ENCODE measurements around the gene GHDC.
"Not testable (repeated sequence)": the region's sequence is repeated elsewhere in the genome, so short reads cannot be mapped to it uniquely, and the experiment has no call there.

Gene GHDC

DNA sequence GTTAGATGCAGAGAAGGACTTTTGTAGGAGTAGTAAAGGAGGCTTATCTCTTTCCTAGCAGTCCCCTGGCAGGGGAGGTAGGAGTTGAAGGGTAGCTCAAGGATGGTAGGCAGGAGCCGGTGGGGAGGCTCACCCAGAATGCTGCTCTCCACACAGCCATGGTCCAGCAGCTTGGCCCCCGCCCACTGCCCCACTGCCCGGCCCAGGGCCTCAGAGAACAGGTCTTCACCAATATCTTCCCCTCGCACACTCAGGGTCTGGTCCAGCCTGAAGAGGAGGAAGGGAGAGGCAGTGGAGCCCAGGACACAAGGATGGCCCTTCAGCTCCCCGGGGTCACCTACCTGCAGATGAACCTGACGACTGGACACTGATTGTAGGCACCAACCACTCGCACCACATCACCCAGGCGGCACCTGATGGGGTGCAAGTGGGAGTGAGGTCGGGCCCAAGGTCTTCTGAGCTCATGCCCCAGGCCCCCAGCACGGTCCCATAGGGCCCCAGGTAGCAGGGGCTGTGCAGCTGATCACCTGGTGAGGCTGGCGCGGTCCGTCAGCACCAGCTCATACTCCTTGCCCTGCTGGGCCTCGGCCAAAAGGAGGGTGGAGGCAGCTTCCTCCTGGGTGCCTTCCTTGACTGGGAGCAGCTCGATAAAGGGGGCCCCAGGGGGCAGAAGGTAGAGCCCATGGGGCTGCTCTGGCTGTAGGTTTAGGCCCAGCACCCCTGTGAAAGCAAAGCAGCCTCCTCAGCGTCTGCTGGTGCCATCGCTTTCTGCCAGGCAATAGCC lies 3.6 kb downstream of the GHDC start:
- TF ChIP-seq NFRKB (IDR thresholded peaks at IDR 0.05) (no peak), ZNF384 (IDR thresholded peaks at IDR 0.05) (no peak), SUZ12 (IDR thresholded peaks at IDR 0.05) (no peak), BHLHE40 (IDR thresholded peaks at IDR 0.05; ENCODE audit: borderline replicate concordance) (no peak)
- no peak for DNase-seq (ENCODE audit: extremely low spot score)
- POLR2A ChIA-PET: no interaction called here
- CTCF ChIA-PET: interaction anchor here (0.9 kb wide), 1 partner anchor 32 kb away, joined by 4 read pairs; no protein-coding TSS in a partner anchor

DNA sequence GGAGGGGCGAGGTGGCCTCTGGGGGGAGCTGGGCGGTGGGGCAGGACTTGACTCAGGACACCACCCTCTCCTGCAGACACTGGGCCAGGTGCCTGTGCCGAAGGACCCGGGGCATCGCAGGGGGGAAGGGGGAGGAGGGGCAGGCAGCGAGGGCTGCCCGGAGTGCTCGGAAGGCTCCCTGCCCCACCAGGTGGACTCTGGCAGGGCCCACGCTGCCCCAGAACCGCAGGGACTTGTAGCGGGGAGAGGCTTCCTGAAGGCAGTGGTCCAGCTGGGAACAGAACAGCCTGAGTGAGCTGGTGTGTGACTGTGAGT lies 4.7 kb downstream of the GHDC start:
- ChIA-PET POLR2A (no interaction called here), CTCF (no interaction called here)
- no peak for DNase-seq (ENCODE audit: extremely low spot score)
- no peak for TF ChIP-seq FOXK2 (IDR thresholded peaks at IDR 0.05)
- no peak for TF ChIP-seq NFRKB (IDR thresholded peaks at IDR 0.05)
- TF ChIP-seq, protein P1, sequence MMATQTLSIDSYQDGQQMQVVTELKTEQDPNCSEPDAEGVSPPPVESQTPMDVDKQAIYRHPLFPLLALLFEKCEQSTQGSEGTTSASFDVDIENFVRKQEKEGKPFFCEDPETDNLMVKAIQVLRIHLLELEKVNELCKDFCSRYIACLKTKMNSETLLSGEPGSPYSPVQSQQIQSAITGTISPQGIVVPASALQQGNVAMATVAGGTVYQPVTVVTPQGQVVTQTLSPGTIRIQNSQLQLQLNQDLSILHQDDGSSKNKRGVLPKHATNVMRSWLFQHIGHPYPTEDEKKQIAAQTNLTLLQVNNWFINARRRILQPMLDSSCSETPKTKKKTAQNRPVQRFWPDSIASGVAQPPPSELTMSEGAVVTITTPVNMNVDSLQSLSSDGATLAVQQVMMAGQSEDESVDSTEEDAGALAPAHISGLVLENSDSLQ (IDR thresholded peaks at IDR 0.05): no peak
- TF ChIP-seq FOXM1 (IDR thresholded peaks at IDR 0.05; ENCODE audit: borderline replicate concordance): no peak
- no peak for TF ChIP-seq SUZ12 (IDR thresholded peaks at IDR 0.05)
- TF ChIP-seq HDGF (IDR thresholded peaks at IDR 0.05; ENCODE audit: borderline replicate concordance): no peak
- no peak for TF ChIP-seq TARDBP (IDR thresholded peaks at IDR 0.05)
- no peak for TF ChIP-seq ARNT (IDR thresholded peaks at IDR 0.05)
- TF ChIP-seq ZNF384 (IDR thresholded peaks at IDR 0.05): no peak
- no peak for TF ChIP-seq SP1 (IDR thresholded peaks at IDR 0.05)
- TF ChIP-seq LEF1 (IDR thresholded peaks at IDR 0.05; ENCODE audit: borderline replicate concordance): no peak
- no peak for TF ChIP-seq CTBP1 (IDR thresholded peaks at IDR 0.05; ENCODE audit: borderline replicate concordance)
- TF ChIP-seq ELF4 (IDR thresholded peaks at IDR 0.05): no peak
- no peak for TF ChIP-seq FOXA1 (IDR thresholded peaks at IDR 0.05)
- no peak for TF ChIP-seq BHLHE40 (IDR thresholded peaks at IDR 0.05; ENCODE audit: borderline replicate concordance)
- no peak for TF ChIP-seq L3MBTL2 (conservative IDR thresholded peaks at IDR 0.05)

DNA sequence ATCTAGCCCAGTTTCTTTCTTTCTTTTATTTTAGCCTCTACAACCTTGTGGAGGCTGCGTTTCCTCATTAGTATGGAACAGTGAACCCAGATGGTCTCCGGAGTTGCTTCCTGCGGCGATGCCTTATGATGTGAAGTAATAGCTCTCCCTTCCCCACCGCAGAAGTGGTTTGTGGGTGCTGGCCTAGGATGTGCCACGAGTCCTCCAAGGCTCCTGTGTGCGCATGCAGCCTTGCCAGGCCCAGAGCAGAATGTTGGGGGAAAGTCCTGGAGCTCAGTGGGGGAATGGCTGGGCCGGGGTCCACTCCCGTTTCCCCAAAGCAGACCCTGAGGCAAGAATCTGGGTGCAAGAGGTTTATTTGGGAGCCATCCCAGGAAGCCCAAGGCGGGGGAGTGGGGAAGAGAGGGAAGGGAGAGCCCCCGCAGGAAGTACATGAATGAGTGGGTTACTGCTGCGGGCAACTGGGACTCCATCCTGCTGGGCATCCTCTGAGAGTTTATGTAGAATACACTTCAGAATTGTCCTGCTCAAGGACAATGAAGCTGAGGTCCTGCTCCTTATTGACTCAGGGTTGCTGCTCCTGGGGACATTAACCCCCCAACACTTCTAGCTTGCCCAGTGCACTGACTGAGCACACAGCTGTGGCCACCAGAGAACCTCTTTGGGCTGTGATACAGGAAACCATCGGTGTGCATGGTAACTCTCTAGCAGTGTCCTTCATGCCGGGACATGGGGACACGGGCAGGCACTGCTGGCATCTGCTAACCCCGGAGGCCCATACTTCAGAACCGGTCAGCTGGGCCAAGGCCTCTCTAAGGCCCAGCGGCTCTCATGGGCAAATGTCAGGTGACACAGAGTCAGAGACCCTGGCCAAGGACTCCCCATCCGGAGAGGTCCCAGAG lies 5.3 kb downstream of the GHDC start:
- TF ChIP-seq ARNT (IDR thresholded peaks at IDR 0.05) (no peak), TARDBP (IDR thresholded peaks at IDR 0.05) (no peak), ELF4 (IDR thresholded peaks at IDR 0.05) (no peak), NFRKB (IDR thresholded peaks at IDR 0.05) (no peak), FOXK2 (IDR thresholded peaks at IDR 0.05) (no peak), CTBP1 (IDR thresholded peaks at IDR 0.05; ENCODE audit: borderline replicate concordance) (no peak), HDGF (IDR thresholded peaks at IDR 0.05; ENCODE audit: borderline replicate concordance) (no peak), SP1 (IDR thresholded peaks at IDR 0.05) (no peak), ZNF384 (IDR thresholded peaks at IDR 0.05) (no peak), L3MBTL2 (conservative IDR thresholded peaks at IDR 0.05) (no peak), SUZ12 (IDR thresholded peaks at IDR 0.05) (no peak), FOXA1 (IDR thresholded peaks at IDR 0.05) (no peak), FOXM1 (IDR thresholded peaks at IDR 0.05; ENCODE audit: borderline replicate concordance) (no peak), BHLHE40 (IDR thresholded peaks at IDR 0.05; ENCODE audit: borderline replicate concordance) (no peak), LEF1 (IDR thresholded peaks at IDR 0.05; ENCODE audit: borderline replicate concordance) (no peak)
- TF ChIP-seq, protein P1 (IDR thresholded peaks at IDR 0.05): no peak
- POLR2A ChIA-PET: no interaction called here
- CTCF ChIA-PET: interaction anchor here (0.7 kb wide), 1 partner anchor 232 kb away, joined by 3 read pairs; no protein-coding TSS in a partner anchor
- no peak for DNase-seq (ENCODE audit: extremely low spot score)

DNA sequence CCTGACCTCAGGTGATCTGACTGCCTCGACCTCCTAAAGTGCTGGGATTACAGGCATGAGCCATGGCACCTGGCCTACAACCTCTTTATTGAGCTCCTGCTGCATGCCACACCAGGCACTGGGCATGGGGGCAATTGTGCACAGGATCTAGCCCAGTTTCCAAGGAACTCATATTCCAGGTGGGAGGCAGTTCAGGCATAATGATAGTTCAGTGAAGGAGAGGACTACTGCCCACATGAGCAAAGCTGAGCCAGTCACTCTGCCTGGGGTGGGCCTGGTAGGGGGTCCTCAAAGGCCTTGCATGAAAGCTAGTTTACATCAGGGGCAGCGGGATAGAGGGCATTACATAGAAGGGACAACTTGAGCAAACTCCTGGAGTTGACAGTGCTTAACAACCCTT lies 6.5 kb downstream of the GHDC start:
- no peak for DNase-seq (ENCODE audit: extremely low spot score)
- no peak for TF ChIP-seq BHLHE40 (IDR thresholded peaks at IDR 0.05; ENCODE audit: borderline replicate concordance)
- TF ChIP-seq FOXA1 (IDR thresholded peaks at IDR 0.05): no peak
- no peak for TF ChIP-seq TARDBP (IDR thresholded peaks at IDR 0.05)
- no peak for TF ChIP-seq ELF4 (IDR thresholded peaks at IDR 0.05)
- TF ChIP-seq SP1 (IDR thresholded peaks at IDR 0.05): no peak
- TF ChIP-seq L3MBTL2 (conservative IDR thresholded peaks at IDR 0.05): no peak
- no peak for TF ChIP-seq CTBP1 (IDR thresholded peaks at IDR 0.05; ENCODE audit: borderline replicate concordance)
- TF ChIP-seq ZNF384 (IDR thresholded peaks at IDR 0.05): no peak
- TF ChIP-seq LEF1 (IDR thresholded peaks at IDR 0.05; ENCODE audit: borderline replicate concordance): no peak
- no peak for TF ChIP-seq HDGF (IDR thresholded peaks at IDR 0.05; ENCODE audit: borderline replicate concordance)
- no peak for TF ChIP-seq FOXM1 (IDR thresholded peaks at IDR 0.05; ENCODE audit: borderline replicate concordance)
- TF ChIP-seq SUZ12 (IDR thresholded peaks at IDR 0.05): no peak
- TF ChIP-seq ARNT (IDR thresholded peaks at IDR 0.05): no peak
- TF ChIP-seq, protein P1 (IDR thresholded peaks at IDR 0.05): no peak
- TF ChIP-seq NFRKB (IDR thresholded peaks at IDR 0.05): no peak
- no peak for TF ChIP-seq FOXK2 (IDR thresholded peaks at IDR 0.05)
- CTCF ChIA-PET: interaction anchor here (0.7 to 1.4 kb wide), 3 partner anchors 9 to 32 kb away, joined by 3 to 6 read pairs (median 4); no protein-coding TSS in a partner anchor
- POLR2A ChIA-PET: interaction anchor here (1.5 kb wide), 2 partner anchors 12 to 170 kb away, joined by 3 to 6 read pairs; partner anchors contain the start of gene DNAJC7

DNA sequence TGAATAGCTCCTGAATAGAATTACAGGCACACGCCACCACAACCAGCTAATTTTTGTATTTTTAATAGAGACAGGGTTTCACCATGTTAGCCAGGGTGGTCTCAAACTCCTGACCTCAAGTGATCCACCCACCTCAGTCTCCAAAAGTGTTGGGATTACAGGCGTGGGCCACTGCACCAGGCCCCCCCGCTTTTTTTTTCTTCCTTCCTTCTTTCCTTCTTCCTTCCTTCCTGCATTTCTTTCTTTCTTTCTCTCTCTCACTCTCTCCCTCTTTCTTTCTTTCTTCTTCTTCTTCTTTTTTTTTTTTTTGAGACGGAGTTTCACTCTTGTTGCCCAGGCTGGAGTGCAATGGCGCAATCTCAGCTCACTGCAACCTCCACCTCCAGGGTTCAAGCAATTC lies 8.1 kb downstream of the GHDC start:
- DNase-seq (ENCODE audit: extremely low spot score); CTCF ChIA-PET: not testable (repeated sequence)
- POLR2A ChIA-PET: interaction anchor here (1.5 kb wide), 1 partner anchor 169 kb away, joined by 6 read pairs; the partner anchor contains the start of gene DNAJC7

Data from HEK293T (cell line).